Mesenteric fat pad (tissue), 1 donor: ENCODE results near the gene CYP26A1. TPM values are rescaled to one million over a fixed set of nuclear protein-coding genes. Genes with fewer than 3 reads are reported as not detected.
"Not testable (repeated sequence)": the region's sequence is repeated elsewhere in the genome, so short reads cannot be mapped to it uniquely, and the experiment has no call there.

Source experiments
- DNase-seq: peaks from one replicate; pipeline ENCODE4 v3.0.0-alpha.2; 2020; ENCODE audit warnings: low spot score
- total RNA-seq: library from RNA; stranded (reverse); fragmentation: NEBNext Ultra II Directional; extraction: Animal tissue kit (Norgen Biotek cat#: 25700); gene quantifications from one replicate; pipeline ENCODE4 v1.2.1, GENCODE V29; 2021
- donor health status: DM: yes; HTN: yes; CAD: no.

The CYP26A1 gene
- total RNA-seq, 1 donor from 2014 or later, result not detected

DNA sequence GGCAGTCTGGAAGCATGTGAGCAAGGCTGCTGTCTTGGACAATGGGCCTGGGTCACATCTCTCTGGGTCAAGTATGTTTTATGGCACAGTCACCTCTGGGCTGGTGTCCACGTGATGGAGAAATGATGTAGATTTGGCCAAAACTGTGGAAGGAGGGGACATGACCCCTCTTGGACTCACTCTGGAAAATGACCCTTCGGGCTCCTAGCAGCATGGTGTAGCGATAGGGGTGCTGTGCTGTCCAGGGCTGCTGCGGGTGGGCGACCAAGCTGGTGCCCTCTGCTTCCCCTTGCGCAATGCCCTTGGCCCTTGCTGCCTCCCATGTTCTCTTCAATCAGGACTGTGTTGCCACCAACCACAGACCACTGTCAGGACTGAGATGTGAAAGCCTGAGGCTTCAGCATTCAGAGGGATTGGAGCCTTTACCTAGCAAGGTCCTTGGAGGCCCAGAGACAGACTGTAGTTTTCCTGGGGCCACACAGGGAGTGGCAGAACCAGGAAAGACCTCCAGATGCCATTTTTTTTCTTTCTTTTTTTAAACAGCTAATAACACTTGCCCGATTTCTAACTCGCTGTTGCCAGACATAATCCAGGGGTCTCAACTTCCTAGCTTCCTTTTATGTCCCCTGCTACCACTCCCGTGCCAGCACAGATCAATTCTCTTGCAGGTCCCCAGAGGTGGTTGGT lies 6.1 kb downstream of the CYP26A1 start:
- DNase-seq, result no peak

DNA sequence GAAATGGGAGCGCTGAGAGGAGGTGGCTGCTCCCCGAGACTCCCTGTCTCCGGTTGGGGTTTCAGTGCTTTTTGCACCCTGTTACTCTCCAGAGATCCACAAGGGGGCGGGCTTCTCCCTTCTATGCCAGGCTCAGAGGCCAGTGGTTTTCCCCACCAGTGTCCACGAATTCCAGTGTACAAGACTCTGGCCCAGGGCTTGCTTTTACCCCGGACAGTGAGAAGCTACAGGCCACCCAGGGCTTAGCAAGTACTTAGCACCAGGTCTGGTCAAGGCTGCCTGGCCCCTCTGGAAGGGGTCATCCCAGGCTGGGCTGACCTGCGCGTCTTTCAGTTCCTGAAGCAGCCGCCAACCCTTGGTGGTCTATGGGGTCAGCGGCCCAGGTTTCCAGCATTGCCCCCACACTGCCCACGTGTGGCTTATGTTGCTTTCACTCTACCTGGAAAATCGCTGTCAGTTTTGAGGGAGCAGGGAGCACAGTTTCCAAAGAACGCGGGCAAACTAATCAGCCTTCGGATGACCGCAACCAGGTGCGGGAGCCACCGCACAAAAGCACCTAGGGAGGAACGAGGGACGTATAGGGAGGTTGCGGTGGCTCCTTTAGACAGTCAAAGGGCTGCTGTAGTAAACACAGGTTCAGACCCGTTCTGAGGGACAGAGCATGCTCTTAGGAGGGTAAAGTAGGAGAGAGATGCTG lies 6.8 kb downstream of the CYP26A1 start:
- DNase-seq, result no peak

DNA sequence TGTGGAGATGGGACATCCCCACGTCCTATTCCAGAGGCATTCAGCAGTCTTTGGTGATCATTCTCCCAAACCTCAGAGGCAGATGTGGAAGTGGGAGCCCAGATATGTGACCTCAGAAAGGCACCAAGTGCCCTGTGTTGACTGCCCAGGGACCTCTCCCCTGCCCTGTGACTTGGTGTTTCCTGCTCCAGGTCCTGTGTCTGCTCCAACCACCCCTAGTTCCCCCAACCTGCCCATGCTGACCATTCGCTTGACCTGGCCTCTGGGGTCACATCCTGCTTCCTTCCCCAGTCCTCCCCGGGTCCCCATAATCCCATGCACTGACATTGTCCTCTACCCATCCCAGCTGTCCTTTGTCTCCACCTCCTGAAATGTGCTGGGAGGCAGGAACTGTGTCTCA lies 7.6 kb downstream of the CYP26A1 start:
- no peak for DNase-seq

DNA sequence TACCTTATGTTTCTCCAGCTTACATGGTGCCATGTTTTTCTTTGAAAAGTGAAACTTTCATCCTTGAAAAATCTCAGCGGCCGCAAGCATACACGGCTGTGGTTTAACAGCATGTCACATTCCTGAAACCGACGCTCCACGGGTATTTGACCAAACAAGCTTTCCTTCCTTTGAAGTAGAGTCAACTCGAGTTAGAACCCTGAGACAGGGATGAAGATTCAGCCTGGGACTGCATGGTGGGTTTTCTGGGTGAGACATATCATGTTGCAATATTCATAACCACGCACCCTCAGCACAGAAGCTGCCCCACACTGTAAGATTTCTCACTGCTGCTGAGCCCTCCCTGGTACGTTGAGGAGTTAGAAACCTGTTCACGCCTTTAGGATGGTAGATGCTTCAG lies 8.1 kb downstream of the CYP26A1 start:
- no peak for DNase-seq

DNA sequence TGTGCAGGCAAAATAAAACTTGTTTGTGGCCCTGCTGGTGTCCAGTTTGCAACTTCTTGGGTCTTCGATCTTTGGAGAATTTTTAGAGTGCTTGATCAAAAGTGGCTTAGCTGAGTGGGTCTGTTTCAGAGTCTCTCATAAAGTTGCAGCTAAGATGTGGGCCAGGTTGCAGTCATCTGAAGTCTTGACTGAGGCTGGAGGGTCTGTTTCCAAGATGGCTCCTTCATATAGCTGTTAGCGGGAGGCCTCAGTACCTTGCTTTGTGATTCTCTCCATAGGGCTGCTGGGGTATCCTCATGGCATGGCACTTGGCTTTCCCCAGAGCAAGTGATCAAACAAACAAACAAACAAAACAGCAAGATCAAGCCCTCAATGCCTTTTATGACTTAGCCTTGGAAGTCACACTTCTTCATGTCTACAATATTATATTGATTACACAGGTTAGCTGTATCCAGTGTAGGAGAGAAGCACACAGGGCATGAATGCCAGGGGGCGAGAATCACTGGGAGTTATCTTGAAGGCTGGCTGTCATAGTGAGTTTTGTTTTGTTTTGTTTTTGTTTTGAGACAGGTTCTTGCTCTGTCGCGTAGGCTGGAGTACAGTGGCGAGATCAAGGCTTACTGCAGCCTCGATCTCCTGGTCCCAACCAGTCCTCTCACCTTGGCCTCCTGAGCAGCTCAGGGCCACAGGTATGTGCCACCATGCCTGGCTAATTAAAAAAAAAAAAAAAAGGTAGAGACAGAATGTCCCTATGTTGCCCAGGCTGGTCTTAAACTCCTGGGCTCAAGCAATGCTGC lies 10.2 kb downstream of the CYP26A1 start:
- no peak for DNase-seq

DNA sequence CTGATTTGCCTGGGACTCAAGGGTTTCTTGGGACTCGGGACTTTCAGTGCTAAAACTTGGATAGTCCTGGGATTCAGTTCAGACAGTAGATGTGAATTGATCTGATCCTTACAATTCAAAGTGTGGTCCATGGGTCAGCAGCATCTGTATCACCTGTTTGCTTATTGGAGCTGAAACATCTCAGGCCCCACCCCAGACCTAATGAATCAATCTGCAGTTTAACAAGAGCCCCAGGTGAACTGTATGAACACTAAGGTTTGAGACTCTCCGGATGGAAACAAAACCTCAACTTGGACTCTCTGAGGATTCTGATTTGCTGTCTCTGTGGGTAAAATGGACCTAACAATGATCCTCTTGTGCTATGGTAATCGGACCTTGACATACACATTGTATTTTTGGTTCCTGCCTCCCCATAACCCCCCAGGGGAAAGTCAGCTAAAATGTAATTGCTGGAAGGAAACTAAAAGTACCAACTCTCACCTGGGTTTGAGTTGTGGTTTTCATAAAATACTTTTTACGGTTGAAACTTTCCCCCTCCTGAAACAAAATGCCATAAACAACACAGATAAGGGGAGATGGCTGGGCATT lies 11.7 kb downstream of the CYP26A1 start:
- DNase-seq, result no peak

DNA sequence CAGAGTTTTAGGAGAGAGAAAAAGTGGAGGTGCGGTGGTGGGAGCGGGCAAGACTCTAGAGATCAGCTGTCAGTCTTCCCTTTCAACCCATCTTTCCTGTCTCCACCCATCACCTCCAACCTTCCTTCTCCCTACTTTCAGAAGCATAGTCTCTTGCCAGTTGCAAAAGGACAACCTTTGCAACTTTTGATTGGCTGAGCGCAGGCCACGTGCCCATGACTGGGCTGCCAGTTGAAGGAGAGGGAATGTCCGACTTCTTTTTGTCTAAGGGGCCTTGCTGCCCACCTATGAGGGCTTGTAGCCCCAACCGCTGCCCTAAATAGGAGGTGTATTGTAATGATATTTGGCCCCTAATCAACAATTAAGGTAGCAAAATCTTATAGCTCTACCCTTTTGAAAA lies 12.6 kb downstream of the CYP26A1 start:
- no peak for DNase-seq

DNA sequence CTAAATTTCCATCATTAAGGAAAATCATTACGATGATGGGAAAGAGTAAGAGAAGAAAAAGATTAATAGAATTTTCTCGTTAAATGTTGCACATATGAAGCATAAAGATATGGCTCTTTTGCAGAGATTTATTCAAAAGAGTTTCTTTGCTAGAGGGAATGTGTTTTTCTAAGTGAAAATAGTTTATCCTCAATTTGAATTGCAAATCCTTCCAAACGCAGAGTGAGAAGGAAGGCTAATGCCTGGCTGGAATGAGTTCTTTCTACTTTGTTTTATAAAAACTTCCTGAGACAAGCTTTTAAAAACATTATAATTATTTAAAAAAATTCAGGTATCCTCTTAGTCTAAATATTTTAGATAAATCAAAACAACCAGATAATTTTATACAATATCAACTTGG lies 14.2 kb downstream of the CYP26A1 start:
- DNase-seq, result no peak

DNA sequence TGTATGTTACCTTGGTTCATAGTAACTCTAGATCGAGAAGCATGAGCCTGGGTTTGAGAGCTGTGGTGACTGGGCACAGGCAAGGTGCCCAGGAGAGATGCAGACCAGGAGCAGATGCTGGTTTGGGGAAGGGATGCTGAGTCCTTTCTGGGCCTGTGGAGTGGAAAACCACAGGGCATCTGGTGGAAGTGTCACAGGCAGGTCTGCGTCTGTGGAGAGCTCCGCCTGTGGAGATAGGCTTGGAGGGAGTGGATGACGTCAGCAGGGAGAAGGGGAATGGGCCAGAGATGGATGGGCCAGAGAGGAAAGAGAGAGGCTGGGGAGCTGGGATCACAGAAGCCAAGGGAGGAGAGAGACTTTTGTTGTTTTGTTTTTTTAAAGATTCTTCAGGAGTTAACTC lies 14.8 kb downstream of the CYP26A1 start:
- no peak for DNase-seq

DNA sequence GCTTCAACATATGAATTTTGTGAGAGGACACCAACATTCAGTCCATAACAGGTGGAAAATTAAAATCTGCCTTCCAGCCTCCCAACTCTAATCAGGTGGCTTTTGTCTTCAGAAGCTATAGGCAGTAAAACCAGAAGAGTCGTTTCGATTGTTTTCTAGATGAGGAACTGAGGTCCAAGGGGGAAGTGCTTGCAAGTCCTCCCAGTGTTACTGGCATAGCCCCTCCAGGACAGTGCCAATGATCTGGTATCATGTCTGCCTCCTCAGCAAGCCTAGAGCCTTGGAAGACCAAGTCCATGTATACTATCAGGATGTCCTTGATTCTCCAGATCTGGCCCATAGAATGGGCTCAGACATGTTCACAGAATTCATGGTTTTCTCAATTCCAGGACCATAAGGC lies 16.9 kb downstream of the CYP26A1 start:
- no peak for DNase-seq

DNA sequence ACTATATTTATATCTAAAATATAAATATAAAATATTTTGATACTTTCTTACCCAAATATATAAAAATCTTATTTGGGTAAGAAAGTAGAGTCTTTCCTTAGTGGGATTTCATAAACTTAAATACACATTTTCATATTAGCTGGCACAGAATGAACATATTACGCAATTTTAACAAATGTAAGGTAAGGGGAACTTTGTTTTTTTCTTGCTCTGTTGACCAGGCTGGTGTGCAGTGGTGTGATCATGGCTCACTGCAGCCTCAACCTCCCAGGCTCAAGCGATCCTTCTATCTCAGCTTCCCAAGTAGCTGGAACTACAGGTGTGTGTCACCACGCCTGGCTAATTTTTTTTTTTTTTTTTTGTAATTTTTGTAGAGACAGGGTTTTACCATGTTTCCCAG lies 18.3 kb downstream of the CYP26A1 start:
- no peak for DNase-seq

DNA sequence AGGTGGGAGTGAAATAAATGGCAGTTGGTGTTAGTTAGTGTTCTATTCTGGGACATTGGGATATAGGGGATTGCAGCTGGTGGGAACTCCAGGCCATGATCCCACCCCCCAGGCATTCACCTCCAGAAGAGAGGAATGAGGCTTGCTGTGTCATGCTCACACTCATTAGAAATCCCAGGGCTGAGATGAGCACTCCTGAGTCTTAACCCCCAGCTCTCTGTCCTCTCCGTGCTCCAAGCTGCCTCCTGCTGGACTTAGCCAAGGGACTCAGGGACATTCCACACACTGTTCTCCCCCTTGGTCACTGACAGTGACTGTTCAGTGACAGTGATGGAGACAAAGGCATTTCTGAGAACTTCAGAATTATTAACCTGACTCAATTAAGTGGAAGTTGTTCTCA lies 21.5 kb downstream of the CYP26A1 start:
- DNase-seq, result no peak

DNA sequence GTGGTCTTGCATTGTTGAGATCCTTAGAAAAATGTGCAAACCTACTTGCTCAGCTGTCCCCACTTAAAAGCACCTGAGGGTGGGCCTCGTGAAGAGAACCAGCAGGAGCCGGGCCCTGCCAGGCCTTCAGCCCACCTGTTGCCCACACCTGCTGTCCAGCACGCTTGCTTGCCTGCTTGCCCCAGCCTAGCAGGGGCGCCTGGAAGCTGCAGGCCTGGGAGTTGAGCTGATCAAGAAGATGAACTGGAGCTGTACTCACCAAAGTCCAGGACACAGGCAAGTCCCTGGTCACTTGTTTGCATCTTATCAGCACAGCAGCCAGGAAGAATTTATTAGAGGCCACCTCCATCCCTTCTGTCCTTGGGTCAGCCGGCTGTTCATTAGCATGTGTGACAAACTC lies 23.2 kb downstream of the CYP26A1 start:
- no peak for DNase-seq

DNA sequence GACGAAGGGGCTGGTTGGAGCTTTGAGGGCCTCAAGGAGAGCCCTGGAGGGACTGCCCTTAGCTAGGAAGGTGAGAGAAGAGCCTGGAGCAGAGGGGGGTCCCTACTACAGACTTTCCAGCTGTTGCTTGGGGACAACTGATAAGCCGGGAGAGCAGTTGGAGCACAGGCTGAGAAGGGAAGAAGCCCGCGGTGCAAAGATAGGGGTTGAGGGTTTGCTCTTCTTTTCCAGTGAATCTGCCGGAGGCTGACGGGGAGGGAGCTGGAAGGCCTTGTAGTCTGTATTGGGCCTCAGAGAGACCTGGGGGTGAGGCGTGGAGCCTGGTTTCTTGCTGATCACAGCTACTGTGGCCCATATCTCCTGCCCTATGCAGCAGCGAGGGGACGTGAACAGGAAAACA lies 23.7 kb downstream of the CYP26A1 start:
- no peak for DNase-seq

DNA sequence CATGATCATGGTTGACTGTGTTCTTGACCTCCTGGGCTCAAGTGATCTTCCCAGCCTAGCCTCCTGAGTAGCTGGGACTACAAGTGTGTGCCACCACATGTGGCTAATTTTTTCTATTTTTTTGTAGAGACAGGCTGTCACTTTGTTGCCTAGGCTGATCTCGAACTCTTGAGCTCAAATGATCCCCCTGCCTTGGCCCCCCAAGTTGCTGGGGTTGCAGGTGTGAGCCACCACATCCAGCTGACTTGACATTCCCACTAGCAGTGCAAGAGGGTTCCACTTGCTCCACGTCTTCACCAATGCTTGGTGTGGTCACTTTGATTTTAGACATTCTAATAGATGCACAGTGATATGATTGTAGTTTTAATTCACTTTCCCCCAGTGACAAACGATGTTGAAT lies 25.1 kb downstream of the CYP26A1 start:
- no peak for DNase-seq

DNA sequence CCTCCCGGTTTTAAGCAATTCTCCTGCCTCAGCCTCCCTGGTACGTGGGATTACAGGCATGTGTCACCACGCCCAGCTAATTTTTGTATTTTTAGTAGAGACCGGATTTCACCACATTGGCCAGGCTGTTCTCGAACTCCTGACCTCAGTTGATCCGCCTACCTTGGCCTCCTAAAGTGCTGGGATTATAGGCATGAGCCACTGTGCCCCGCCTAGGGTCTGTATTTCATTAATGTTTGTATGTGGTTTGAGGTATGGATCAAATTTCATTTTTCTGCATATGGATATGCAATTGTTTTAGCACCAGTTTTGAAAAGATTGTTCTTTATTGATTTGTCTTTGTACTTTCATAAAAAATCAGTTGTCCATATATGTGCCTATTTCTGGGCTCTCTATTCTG lies 26.0 kb downstream of the CYP26A1 start:
- no peak for DNase-seq

DNA sequence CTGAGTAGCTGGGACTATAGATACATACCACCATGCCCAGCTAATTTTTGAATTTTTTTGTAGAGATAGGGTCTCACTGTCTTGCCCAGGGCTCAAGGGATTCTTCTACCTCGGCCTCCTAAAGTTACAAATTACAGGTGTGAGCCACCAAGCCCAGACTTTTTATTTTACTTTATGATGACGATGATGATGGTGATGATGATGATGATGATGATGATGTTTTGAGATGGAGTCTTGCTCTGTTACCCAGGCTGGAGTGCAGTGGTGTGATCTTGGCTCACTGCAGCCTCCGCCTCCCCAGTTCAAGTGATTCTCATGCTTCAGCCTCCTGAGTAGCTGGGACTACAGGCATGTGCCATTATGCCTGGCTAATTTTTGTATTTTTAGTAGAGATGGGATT lies 27.5 kb downstream of the CYP26A1 start:
- not testable (repeated sequence) for DNase-seq

DNA sequence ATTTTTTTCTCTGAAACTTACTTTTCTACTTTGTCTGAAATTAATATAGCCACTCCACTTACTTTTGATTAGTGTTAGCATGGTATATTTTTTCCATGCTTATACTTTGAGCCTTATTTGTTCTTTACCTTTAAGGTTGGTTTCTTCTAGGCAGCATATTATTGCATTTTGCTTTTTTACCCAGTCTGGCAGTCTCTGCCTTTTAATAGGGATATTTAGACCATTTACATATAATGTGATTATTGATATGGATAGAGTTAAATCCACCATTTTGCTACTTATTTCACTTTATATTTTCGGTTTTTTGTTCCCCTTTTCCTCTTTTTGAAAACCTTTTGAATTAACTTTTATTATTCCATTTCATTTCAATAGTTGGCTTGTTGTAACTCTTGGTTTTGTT lies 30.3 kb downstream of the CYP26A1 start:
- no peak for DNase-seq

DNA sequence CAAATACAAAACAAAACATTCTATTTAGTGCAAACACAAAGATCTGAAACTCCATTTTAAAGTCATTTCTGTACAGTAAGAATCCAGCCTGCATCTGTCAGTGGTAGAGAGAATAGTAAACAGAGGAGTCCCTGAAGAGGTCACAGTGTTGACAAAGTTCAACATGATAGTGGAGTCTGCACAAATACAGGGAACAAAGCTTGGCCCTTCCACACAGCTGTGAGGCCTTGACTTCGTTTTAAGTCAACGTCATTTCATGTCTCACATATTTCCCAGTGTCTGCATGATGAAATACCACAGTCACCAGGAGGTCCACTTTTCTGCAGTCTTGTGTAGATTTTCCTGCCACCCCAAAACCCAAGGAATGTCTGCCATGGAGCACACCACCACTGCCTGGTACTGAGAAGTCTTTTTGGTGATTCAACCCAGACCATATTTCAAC lies 33.0 kb downstream of the CYP26A1 start:
- DNase-seq, result no peak

DNA sequence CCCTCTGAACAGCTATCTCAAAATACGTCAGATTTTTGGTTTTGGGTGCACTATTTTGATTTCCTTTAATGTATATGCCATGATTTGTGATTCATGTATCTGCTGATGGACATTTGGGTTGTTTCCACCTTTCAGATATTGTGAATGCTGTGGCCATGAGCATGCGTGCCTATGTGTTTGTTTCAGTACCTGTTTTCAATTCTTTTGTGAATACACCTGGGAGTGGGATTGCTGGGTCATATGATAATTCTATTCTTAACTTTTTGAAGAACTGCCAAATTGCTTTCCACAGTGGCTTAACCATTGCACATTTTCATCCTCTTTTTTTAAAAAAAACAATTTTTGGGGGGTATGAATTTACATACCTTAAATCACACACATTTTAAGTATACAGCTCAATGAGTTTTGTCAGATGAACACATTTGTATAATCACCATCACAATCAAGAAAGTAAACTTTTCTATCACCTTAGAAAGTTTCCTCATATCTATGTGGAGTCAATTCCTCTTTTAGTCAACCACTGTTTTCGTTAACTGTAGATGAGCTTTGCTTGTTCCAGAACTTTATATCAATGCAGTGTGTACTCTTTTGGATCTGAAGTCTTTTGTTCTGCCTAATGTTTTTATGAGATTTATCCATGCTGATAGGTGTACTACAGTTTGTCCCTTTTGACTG lies 36.9 kb downstream of the CYP26A1 start:
- DNase-seq, result no peak

DNA sequence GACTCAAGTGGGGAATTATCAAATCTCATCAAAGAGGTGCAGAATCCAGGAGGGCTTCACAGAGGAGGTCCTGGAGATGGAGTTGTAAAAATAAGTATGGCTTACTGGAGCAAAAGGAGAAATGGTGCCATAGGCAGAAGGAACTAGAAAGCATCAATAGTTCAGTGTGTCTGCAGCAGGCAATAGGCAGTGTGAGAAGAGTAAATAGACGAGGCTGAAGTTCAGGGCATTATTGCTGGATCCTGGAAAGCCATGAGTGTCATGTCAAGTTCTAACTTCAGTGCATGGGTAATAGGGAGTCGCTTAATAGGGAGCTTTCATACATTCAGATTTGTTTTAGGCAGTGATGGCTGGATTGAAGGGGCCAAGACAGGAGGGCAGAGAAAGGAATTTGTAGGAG lies 39.3 kb downstream of the CYP26A1 start:
- DNase-seq, result no peak
